IMR-90 (cell line): ENCODE results near the gene SHB. TPM values are rescaled to one million over a fixed set of nuclear protein-coding genes. Genes with fewer than 3 reads are reported as not detected.

Experiments
- ATAC-seq: fragments of 200-7000 bp; cut with Tn5 transposase; 2 replicates; pipeline ENCODE4 v1.9.1; 2020; ENCODE audit warnings: low read depth, mild to moderate bottlenecking, moderate library complexity
- BruUV-seq: library from RNA; stranded (reverse); fragments of 400-500 nt; replicated peaks from 2 replicates; lab custom pipeline; 2021; lab: Mats Ljungman, UMichigan
- CTCF ChIA-PET: fragments of 300-600 bp; formaldehyde crosslinking; extraction: SDS; loops from one replicate; lab custom pipeline; 2021; ENCODE audit warnings: antibody characterized with exemption; lab: Yijun Ruan, JAX
- POLR2A ChIA-PET: fragments of 300-600 bp; sonication (Branson Sonifier 250); formaldehyde crosslinking; loops from one replicate; lab custom pipeline; 2022; ENCODE audit warnings: antibody characterized with exemption; ENCODE audit not compliant: unreplicated experiment; lab: Charles Lee
- DNase-seq: peaks from one replicate; pipeline ENCODE4 v3.0.0; 2013
- H2AFZ ChIP-seq: replicated peaks from 2 replicates; pipeline ENCODE3; 2013; ENCODE audit warnings: low read length, mild to moderate bottlenecking; ENCODE audit not compliant: poor library complexity
- H2AK5ac ChIP-seq: 2 replicates; pipeline ENCODE4 v1.6.1; 2013; ENCODE audit warnings: low read depth, low read length, inconsistent platforms
- H2AK9ac ChIP-seq: replicated peaks from 2 replicates; pipeline ENCODE3; 2013; ENCODE audit warnings: mild to moderate bottlenecking, low read depth, low read length, moderate library complexity; ENCODE audit not compliant: poor library complexity
- H2BK120ac ChIP-seq: 2 replicates; pipeline ENCODE4 v1.6.1; 2013; ENCODE audit warnings: low read depth, low read length, inconsistent platforms
- H2BK15ac ChIP-seq: 3 replicates; pipeline ENCODE4 v1.6.1; 2013; ENCODE audit warnings: low read depth, low read length, inconsistent platforms
- H2BK20ac ChIP-seq: 2 replicates; pipeline ENCODE4 v1.6.1; 2013; ENCODE audit warnings: low read depth, mild to moderate bottlenecking, inconsistent platforms, low read length, moderate library complexity
- H2BK5ac ChIP-seq: 2 replicates; pipeline ENCODE4 v1.6.1; 2013; ENCODE audit warnings: mild to moderate bottlenecking, low read depth, low read length, inconsistent platforms; ENCODE audit not compliant: poor library complexity, severe bottlenecking
- H3K14ac ChIP-seq: replicated peaks from 2 replicates; pipeline ENCODE4 v1.6.1; 2013; ENCODE audit warnings: low read depth, low read length, inconsistent platforms
- H3K18ac ChIP-seq: 2 replicates; pipeline ENCODE4 v1.6.1; 2013; ENCODE audit warnings: low read depth, low read length, control low read depth
- H3K23ac ChIP-seq: 2 replicates; pipeline ENCODE4 v1.6.1; 2013; ENCODE audit warnings: low read depth, low read length, inconsistent platforms
- H3K27ac ChIP-seq: 2 replicates; pipeline ENCODE4 v1.5.1; 2013; ENCODE audit warnings: mild to moderate bottlenecking, control low read depth, low read length; ENCODE audit not compliant: insufficient read depth
- H3K27me3 ChIP-seq: 2 replicates; pipeline ENCODE4 v1.6.1; 2013; ENCODE audit warnings: low read length; ENCODE audit not compliant: control insufficient read depth, insufficient read depth
- H3K36me3 ChIP-seq: 2 replicates; pipeline ENCODE4 v1.6.1; 2013; ENCODE audit warnings: low read length, mixed read lengths; ENCODE audit not compliant: control insufficient read depth, insufficient read depth
- H3K4ac ChIP-seq: 2 replicates; pipeline ENCODE4 v1.6.1; 2013; ENCODE audit warnings: low read depth, low read length, inconsistent platforms
- H3K4me1 ChIP-seq: 2 replicates; pipeline ENCODE4 v1.6.1; 2013; ENCODE audit warnings: low read length, mixed read lengths; ENCODE audit not compliant: control insufficient read depth, insufficient read depth
- H3K4me2 ChIP-seq: 2 replicates; pipeline ENCODE4 v1.6.1; 2013; ENCODE audit warnings: low read depth, mild to moderate bottlenecking, control low read depth, low read length, moderate library complexity
- H3K4me3 ChIP-seq: 2 replicates; pipeline ENCODE4 v1.5.1; 2013; ENCODE audit warnings: low read depth, mild to moderate bottlenecking, control low read depth, low read length, moderate library complexity; ENCODE audit not compliant: insufficient read depth
- H3K56ac ChIP-seq: 2 replicates; pipeline ENCODE4 v1.6.1; 2013; ENCODE audit warnings: low read length, inconsistent platforms; ENCODE audit not compliant: insufficient read depth; ENCODE audit errors: extremely low read depth
- H3K79me1 ChIP-seq, 2 experiments: 2 replicates each; pipeline ENCODE4 v1.6.1; 2013; ENCODE audit warnings: low read length in 2 of 2, inconsistent platforms in 1 of 2, low read depth in 1 of 2
- H3K9ac ChIP-seq: 2 replicates; pipeline ENCODE4 v1.6.1; 2013; ENCODE audit warnings: low read depth, low read length, control low read depth
- H3K9me1 ChIP-seq: 2 replicates; pipeline ENCODE4 v1.6.1; 2013; ENCODE audit warnings: low read length, inconsistent platforms; ENCODE audit not compliant: insufficient read depth
- H3K9me3 ChIP-seq: 2 replicates; pipeline ENCODE4 v1.6.1; 2013; ENCODE audit warnings: low read length; ENCODE audit not compliant: control insufficient read depth, insufficient read depth
- H4K20me1 ChIP-seq: 2 replicates; pipeline ENCODE4 v1.6.1; 2013; ENCODE audit warnings: low read length, inconsistent platforms; ENCODE audit not compliant: insufficient read depth
- H4K5ac ChIP-seq: 2 replicates; pipeline ENCODE4 v1.6.1; 2013; ENCODE audit warnings: mild to moderate bottlenecking, low read depth, low read length, control low read depth
- H4K8ac ChIP-seq, 2 experiments: 2 replicates each; pipeline ENCODE4 v1.6.1; 2013; ENCODE audit warnings: low read depth in 2 of 2, low read length in 2 of 2, control low read depth in 1 of 2, inconsistent platforms in 1 of 2
- H4K91ac ChIP-seq: 2 replicates; pipeline ENCODE4 v1.6.1; 2013; ENCODE audit warnings: low read depth, low read length, inconsistent platforms; ENCODE audit not compliant: insufficient read depth
- CHD1 ChIP-seq: IDR thresholded peaks from 2 replicates; pipeline ENCODE4 v1.6.1; 2012; ENCODE audit warnings: low read depth, low read length, improper control_type of control experiment
- MXI1 ChIP-seq: IDR thresholded peaks from 2 replicates; pipeline ENCODE4 v1.6.1; 2012; ENCODE audit warnings: low read depth, mild to moderate bottlenecking, low read length, moderate library complexity, borderline replicate concordance
- NFE2L2 ChIP-seq: fragments of 150-350 bp; IDR thresholded peaks from 2 replicates; pipeline ENCODE4 v1.6.1; 2016; ENCODE audit warnings: low read depth, mild to moderate bottlenecking, low read length
- RFX5 ChIP-seq: IDR thresholded peaks from 2 replicates; pipeline ENCODE4 v1.8.0; 2012; ENCODE audit warnings: low read depth, mild to moderate bottlenecking, low read length, moderate library complexity
- WGBS, 2 experiments: methylation state at CpG; one replicate each; pipeline versions ENCODE4 v1.1.5 to v1.1.7; 2013; ENCODE audit warnings: missing lambda C conversion rate in 2 of 2; ENCODE audit not compliant: insufficient read length in 1 of 2; ENCODE audit errors: extremely low coverage in 2 of 2; 5-methylcytosine and 5-hydroxymethylcytosine counted together
- dilution Hi-C: fragments of 300-500 bp; cut with HindIII; formaldehyde crosslinking; loops from one replicate; pipeline ENCODE4 v1.14.3; 2018; ENCODE audit warnings: low sequenced_read_pairs; ENCODE audit not compliant: unreplicated experiment
- in situ Hi-C: fragments of 300-500 bp; cut with MboI; formaldehyde crosslinking; loops from 3 replicates; pipeline ENCODE4 v1.14.3; 2019; ENCODE audit warnings: low sequenced_read_pairs, inconsistent platforms, mixed read lengths
- intact Hi-C: fragments of 100-400 bp; cut with micrococcal nuclease; formaldehyde crosslinking; loops from 2 replicates; pipeline ENCODE4 v1.10.0; 2022
- polyA plus RNA-seq, 3 experiments: library from polyadenylated mRNA; depleted of rRNA; stranded (reverse); fragments of >200 nt; gene quantifications; 2 replicates each; pipeline ENCODE4 v1.2.3, GENCODE V29; 2012; ENCODE audit warnings: low replicate concordance in 1 of 3
- total RNA-seq: library from RNA; depleted of rRNA; stranded (reverse); fragments of >200 nt; gene quantifications from 2 replicates; pipeline ENCODE4 v1.2.3, GENCODE V29; 2012

The SHB gene
- total and polyA plus RNA-seq, 2 of the 4 experiments (the other 2 are of a cell fraction), result 6.1 to 20.4 TPM

GRCh38 chr9:38065369-38066075 lies 3.5 kb downstream of the SHB start (continued):
- TF ChIP-seq RFX5 (no peak), NFE2L2 (no peak)

DNA sequence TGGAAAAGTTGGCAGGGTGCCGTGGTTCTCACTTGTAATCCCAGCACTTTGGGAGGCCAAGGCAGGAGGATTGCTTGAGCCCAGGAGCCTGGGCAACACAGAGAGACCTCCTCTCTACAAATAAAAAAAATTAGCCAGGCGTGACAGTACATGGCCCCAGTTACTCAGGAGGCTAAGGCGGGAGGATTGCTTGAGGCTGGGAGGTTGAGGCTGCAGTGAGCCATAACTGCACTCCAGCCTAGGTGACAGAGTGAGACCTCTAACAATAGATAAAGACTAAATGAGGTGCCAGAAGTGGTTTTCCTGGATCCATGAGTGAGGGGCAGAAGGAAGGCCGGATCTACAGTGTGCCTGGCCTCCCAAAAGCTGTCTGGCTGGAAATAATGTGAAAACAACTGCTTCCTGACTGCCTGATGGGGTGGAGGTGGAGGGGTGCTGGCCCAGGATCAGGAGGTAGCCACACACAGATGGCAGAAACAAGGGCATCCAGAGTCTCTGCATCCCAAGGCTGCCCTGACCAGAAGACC lies 4.1 kb downstream of the SHB start:
- Histone ChIP-seq H3K9me1 (peaks cover 40% of the 10 kb centered on the region), H4K91ac (no peak overlapping the region), H3K4me2 (peak overlapping the region; percentile 93), H4K20me1 (peaks cover 74% of the 10 kb centered on the region), H2BK120ac (no peak overlapping the region), H3K9ac (peak overlapping the region; percentile 25; the same call in 1 of the 2 replicates), H2BK5ac (no peak overlapping the region), H3K36me3 (peaks cover 22% of the 10 kb centered on the region), H3K79me1 (peaks cover 0 to 68% of the 10 kb centered on the region in 2 experiments; a peak in 3 of 4 replicates), H3K27ac (peak overlapping the region; percentile 7), H3K18ac (no peak overlapping the region), H4K8ac (peak overlapping the region in 1 of 2 experiments; percentile 1; a peak in 1 of 4 replicates), H3K4ac (peak overlapping the region; percentile 36; the same call in 1 of the 2 replicates), H4K5ac (no peak overlapping the region), H2AK5ac (peak overlapping the region; percentile 2; the same call in 1 of the 2 replicates), H2AK9ac (peak overlapping the region; percentile 81), H2BK15ac (no peak overlapping the region), H2AFZ (no peak overlapping the region), H3K14ac (peak overlapping the region; percentile 81), H3K4me1 (peaks cover 37% of the 10 kb centered on the region), H3K23ac (peak overlapping the region; percentile 86), H3K4me3 (peak overlapping the region; percentile 89), H2BK20ac (no peak overlapping the region), H3K56ac (no peak overlapping the region), H3K27me3 (no peaks in the 10 kb centered on the region), H3K9me3 (no peaks in the 10 kb centered on the region)
- TF ChIP-seq MXI1 (no peak), CHD1 (no peak)
- in situ Hi-C loops, result loop anchor here (5.0 to 25.0 kb wide), 3 partner anchors 43 to 578 kb away; partner anchors contain the start of gene POLR1E
- CTCF ChIA-PET, result interaction anchor here (1.2 to 2.3 kb wide), 2 partner anchors 48 to 56 kb away, joined by 4 to 8 read pairs; no protein-coding TSS in a partner anchor
- dilution Hi-C loops, result loop anchor here (25.0 kb wide), 1 partner anchor 128 kb away; no protein-coding TSS in a partner anchor
- ATAC-seq (no peak), DNase-seq (no peak)
- no CpG with 5 or more reads among the region's 4 CpGs for WGBS, 2 experiments
- no TSS peak for BruUV-seq
- intact Hi-C loops, result loop anchor here (5.0 kb wide), 2 partner anchors 113 to 297 kb away; no protein-coding TSS in a partner anchor
- POLR2A ChIA-PET, result no interaction called here
